GM19351 (cell line): ENCODE measurements around the gene NRF1.

ENCODE experiments used
- ATAC-seq: cut with Tn5 transposase; IDR thresholded peaks from one replicate; pipeline ENCODE4 v1.9.1; 2021; ENCODE audit warnings: mild to moderate bottlenecking, moderate library complexity; ENCODE audit not compliant: unreplicated experiment

Gene NRF1

GRCh38 chr7:129676017-129676897 lies 64.7 kb downstream of the NRF1 start:
- ATAC-seq, result no peak

GRCh38 chr7:129677796-129678195 lies 66.3 kb downstream of the NRF1 start:
- ATAC-seq, result no peak

GRCh38 chr7:129678606-129679005 lies 67.1 kb downstream of the NRF1 start:
- ATAC-seq, result no peak

DNA sequence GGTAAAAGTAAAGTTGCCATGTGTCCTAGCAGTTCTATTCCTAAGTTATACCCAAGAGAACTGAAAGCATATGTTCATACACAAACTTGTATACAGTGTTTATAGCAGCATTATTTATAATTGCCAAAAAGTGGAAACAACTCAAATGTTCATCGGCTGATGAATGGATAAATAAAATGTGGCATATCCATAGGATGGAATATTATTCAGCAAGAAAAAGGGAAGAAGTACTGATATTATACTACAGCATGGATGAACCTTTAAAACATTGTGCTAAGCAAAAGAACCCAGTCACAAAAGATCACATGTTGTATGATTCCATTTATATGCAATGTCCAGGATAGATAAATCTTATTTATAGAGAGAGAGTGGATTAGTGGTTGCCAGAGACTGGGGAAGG lies 68.9 kb downstream of the NRF1 start:
- no peak for ATAC-seq

GRCh38 chr7:129684777-129685176 lies 73.3 kb downstream of the NRF1 start:
- ATAC-seq, result no peak

DNA sequence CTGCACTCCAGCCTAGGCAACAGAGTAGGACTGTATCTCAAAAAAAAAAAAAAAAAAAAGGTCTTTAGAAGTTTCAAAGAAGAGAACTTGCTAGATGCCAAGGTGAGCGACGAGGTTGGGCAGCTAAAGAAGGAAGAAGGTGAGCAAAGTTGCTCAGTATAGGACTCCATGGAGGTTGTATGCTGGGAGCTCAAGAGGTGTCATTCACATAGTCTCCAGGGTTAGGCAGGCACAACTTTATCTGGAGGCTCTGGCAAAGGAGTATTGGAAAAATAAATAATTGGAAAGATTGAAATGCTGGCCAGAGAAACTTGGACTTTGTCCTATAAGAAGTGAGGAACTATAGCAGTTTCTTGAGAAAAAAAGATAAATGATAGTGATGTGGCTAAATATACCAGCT lies 74.5 kb downstream of the NRF1 start:
- ATAC-seq, result no peak

DNA sequence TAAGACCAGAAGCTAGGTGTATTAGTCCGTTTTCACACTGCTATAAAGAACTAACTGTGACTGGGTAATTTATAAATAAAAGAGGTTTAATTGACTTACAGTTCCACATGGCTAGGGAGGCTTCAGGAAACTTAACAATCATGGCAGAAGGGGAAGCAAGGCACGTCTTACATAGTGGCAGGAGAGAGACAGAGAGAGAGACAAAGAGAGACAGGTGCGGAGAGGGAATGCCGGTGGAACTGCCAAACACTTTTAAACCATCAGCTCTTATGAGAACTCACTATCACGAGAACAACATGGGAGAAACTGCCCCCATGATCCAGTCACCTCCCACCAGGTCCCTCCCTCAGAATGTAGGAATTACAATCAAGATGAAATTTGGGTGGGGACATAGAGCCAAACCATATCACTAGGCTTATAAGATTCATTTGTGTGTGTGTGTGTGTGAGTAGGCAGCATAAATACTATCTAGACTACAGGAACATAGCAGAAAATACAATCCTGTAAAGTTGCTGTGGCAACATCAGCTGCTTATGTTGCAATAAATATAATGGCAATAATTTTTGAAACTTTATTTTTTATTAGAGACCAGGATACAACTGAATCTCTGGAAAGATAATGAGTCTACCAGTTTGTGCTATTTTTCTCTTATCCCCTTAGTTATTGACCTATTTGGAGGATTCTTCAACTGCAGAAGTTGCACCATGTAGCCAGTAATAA lies 77.1 kb downstream of the NRF1 start:
- ATAC-seq, result no peak

DNA sequence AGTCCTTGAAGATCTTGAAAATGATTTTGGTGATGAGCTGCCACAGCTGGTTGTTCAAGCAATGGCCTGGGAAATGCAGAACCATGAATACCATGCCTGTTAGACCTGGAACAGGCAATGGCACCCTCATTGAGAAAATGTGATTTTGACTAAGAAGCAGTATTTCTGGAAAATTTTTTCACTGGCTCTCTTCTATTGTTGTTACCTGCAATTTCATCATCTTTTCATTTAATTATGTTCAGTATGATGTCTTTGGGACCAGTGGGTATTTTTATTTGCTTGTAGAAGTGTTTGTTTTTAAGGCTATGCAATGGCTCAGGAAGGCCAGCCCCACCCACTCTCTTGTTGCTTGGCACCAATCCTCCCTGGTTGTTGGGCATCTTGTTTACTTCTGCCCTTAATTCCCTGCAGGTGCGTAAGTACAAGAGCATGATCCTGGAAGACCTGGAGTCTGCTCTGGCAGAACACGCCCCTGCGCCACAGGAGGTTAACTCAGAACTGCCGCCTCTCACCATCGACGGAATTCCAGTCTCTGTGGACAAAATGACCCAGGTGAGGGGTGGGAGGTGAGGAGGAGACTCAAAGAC lies 78.6 kb downstream of the NRF1 start:
- no peak for ATAC-seq

GRCh38 chr7:129690701-129691100 lies 79.2 kb downstream of the NRF1 start:
- no peak for ATAC-seq

DNA sequence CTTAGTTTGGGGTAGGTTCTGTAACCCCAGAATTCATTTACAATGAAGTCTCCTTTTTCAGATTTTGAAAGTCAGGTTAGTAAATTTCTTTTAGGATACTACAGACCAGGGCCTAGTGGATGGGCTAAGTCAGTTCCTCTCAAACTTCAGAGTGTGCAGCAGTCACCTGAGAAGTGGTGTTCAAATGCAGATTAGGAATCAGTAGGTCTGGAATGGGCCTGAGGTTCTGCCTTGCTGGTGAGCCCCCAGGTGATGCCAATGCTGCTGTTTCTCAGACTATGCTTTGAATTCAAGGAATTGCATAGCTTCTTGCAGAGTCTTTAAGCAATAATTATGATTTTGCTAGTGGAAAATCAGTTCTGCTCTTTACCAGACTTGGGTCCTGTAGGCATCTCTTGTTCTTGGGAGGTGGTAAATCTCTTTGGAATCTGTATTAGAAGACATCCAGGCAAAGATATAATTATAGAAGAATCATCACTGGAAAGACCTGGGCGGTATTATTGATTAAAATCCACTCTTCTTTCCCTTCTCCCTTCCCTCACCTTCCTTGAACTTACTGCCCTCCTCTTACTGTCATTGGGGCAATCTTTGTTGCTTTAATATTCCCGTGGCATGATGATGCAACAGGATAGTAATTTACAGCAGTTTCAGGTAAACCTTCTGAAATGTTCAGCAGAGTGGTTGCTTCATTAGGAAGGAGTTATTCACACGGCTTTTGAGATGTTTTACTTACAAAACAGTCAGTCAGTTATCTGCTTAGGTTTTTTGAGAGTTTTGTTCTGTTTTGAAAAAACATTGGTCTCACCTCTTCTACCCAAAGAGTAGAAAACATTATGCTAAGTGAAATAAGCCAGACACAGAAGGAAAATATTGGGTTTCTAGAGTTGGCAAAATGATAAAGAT lies 87.2 kb downstream of the NRF1 start:
- no peak for ATAC-seq

DNA sequence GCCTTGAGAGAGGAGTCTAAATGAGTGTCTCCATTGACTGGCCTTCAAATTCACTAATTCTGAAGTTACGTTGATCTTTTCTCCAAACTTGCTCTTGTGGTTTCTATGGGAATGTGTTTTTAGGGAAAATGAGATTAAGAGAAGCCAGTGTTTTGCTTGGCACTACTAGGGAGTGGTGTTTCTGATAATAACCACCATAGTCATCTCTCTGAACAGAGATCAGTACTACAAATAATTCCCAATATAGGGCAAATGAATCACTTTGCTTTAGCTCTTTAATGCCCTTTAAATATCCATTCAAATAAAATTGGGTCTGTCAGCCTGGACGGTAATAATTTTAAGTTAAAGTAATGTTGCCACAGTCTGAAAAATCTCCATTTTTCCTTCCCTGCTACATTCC lies 90.8 kb downstream of the NRF1 start:
- ATAC-seq, result no peak

- no peak for ATAC-seq
These were observed 91.3 kb downstream of the NRF1 start for GRCh38 chr7:129702761-129703338.

DNA sequence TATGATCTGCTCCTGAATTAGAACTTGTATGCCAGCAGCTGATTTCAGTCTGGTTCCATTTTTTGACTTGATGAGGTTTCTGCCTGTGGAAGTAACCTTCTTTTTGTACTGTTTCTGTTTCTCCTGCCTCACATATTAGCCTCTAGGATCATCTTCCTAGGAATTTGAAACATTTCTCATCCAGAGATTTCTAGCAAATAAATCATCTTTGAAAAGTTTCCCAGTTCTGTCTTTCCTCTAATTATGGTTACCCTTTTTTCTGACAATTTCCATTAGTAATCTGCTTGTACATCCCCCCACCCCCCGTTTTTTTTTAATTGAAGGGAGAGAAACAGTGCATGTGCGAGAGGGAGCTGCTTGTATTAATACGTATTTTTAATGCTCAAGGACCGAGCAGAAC lies 92.2 kb downstream of the NRF1 start:
- ATAC-seq, result no peak

DNA sequence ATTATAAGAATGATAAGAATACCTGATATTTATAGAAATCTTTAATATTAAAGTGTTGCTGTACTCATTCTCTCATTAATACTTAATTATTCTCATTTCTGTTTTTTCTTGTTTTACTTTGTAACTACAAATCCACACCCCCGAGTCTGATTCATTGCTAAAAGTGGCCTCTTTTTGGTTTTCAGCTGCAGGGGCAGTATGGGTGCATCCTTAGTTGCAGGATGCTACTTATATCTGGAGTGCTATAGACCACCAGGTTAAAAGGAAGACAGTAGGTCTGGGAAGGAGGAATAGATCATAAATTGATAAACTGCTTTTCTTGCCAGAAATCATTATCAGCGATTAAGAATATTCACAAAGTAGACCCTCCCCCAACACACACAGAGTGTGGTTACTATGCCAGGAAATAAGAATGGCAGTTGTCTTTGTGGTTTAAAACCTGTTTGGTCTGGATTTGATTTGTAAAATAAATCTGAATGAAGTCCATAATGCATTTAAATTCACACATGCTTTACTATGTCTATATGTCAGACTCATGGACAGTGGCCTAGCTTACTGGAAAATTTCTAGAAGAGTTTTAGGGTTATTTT lies 96.5 kb downstream of the NRF1 start:
- no peak for ATAC-seq

DNA sequence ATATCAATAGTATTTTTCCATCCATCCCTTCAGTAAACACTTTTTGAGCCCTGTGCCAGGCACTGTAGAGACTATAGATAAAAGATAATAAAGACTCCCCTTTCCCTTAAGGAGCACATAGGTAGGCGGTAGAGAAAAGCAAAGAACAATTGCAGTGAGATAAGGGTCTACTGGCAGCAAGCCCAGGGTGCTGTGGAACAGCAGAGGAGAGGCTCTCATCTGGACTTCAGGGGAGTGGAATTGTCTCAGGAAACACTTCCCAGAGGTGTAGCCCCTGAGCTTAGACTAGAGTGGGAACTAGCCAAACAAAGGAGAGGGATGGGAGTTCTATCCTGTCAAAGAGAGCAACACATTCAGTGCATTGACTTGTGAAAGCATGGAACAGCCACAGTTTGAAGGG lies 102.0 kb downstream of the NRF1 start:
- ATAC-seq, result no peak

DNA sequence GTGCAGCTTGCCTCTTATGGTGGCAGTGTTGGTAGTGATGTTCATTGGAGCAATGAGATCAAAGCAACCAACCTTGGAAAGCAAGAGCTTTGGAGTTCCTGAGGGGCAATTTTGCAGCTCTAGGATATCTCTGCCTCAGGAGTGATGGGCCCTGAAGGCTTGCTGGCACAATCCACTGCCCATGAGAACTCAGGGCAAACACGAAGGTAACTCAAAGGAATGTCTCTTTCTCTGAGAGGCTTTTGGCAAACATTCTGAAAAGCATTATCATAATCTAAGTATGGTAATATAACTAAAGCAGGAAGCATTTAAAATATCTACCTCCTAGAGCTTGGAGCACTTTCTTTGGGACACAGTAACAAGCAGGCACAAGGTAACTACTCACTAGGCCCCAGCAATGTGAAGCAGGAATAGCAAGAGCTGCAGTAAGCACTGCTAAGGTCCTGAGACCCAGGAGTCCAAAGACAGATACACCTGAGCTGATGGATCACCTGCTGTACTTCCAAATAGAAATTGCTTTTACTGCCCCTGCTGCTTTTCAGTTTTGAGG lies 103.1 kb downstream of the NRF1 start:
- no peak for ATAC-seq

DNA sequence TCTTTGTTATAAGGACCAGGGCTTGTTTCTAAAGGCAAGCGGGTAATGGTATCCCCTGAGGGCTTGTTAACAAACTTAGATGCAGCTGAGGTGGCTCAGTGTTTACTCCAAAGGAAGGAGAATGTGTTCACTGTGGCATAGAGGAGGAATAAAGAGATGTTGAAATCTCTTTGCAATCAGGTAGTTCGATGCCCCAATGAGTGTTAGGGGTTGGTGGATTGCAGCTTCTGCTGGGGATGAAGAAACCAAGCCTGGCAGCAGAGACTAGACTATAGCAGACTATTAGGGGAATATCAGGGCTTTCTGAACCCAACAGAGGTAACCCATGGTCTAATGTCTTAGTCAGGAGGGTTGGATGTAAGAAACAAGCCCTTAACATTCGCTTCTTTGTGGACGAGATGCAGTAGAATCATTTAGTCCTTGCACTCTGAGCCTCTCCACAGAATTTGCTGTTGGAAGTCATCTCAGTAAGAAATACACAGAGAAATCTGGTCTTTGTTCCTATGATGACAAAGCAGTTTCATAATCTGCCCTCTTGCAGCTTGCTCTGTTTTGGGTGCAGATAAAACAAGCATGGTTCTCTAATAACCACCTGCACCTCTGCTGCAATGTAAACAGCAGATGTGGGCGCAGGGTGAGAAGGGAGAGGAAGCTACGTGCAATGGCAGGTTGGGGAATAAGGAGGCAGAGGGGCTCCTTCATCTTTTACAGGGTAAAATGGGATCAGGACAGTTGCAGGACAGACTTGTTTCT lies 108.6 kb downstream of the NRF1 start:
- ATAC-seq, result no peak

DNA sequence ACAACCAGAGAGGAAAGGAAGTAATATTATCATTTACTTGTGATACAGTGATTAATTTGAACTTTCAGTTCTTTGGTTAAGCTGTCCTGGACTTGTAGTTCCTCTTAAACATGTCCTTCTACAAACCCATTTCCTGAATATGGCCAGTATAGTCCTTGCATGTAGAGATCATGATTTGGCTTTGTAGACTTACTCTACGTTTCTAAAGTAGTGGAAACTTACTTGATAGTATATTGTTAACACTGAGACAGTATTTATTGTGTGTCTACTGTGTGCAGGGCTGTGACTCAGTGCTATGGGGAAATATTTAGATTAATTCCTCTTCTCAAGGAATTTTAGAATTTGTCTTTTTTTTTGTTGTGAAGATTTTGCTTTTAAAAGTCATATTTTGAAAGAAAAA lies 109.5 kb downstream of the NRF1 start:
- ATAC-seq, result no peak

- no peak for ATAC-seq
These were observed 112.2 kb downstream of the NRF1 start for GRCh38 chr7:129723679-129724078.
